Stimulated activated CD8-positive, alpha-beta memory T cell treated with anti-CD3 and anti-CD28 coated beads, Interleukin-7, amount 100 ng/mL, for 24 hours (primary cell): Measurements from ENCODE around the gene LAMTOR1.

Source experiments
- DNase-seq: peaks from one replicate; pipeline ENCODE4 v3.0.0-alpha.2; 2020; ENCODE audit warnings: low read depth

LAMTOR1 gene

DNA sequence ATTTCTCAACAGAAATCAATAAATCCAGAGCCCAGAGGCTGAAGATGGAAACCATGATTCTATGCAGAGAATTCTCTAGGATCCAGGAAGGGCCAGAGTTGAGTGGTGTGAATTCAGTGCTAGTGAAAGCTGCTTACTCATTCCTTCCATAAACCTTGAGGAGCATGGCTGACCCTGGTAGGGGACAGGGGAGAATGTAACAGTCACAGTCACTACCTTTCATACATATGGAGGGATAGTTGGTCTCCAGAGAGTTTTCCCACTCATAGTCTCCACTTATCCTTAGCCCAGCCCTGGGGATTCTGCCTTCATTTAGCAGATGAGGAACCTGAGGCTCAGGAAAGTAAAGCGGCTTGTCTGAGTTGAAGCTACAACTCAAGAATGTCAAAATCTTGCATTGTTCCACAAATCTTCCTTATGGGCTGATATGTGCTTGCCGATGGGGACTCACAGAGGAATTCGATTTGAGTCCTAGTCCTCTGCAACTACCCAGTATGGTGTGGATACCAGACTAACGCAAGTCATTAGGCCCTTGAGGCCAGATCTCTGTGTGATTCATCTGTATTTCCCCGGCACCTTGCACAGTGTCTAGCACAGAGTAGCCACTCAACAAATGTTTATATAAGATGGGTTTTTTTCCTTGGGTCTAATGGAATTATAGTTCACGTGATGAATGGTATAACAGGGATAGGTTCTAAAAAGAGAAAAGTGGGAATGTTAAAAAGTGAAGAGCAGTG lies 13.1 kb upstream of the LAMTOR1 start:
- DNase-seq = no peak

- DNase-seq = no peak
Measured at GRCh38 chr11:72114570-72114969, 11.5 kb upstream of the LAMTOR1 start.

GRCh38 chr11:72112978-72113808 lies 10.1 kb upstream of the LAMTOR1 start:
- DNase-seq = no peak

- DNase-seq = peak; percentile 98
Measured at GRCh38 chr11:72112143-72112977, 9.3 kb upstream of the LAMTOR1 start, which contains the start of gene ANAPC15. Gene ANAPC15 (minus strand): TSS chr11:72112695. CDS start chr11:72111276, 1,419 bp downstream.

- no peak for DNase-seq
Measured at GRCh38 chr11:72111300-72112142, 8.4 kb upstream of the LAMTOR1 start.

DNA sequence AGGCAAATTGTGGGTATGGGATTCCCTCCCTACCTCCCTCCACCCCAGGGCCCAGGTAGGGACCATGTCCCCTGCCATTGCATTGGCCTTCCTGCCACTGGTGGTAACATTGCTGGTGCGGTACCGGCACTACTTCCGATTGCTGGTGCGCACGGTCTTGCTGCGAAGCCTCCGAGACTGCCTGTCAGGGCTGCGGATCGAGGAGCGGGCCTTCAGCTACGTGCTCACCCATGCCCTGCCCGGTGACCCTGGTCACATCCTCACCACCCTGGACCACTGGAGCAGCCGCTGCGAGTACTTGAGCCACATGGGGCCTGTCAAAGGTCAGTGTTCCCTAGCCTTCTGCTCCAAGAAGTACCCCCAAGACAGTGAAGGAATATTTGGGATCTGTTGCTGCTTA lies 2.8 kb upstream of the LAMTOR1 start, which contains the start of gene TOMT:
Gene TOMT, plus strand, starts transcription at position 37 of the 400 bp plus-strand sequence. Its CDS starts 28 bp downstream, at position 65.
- no peak for DNase-seq

DNA sequence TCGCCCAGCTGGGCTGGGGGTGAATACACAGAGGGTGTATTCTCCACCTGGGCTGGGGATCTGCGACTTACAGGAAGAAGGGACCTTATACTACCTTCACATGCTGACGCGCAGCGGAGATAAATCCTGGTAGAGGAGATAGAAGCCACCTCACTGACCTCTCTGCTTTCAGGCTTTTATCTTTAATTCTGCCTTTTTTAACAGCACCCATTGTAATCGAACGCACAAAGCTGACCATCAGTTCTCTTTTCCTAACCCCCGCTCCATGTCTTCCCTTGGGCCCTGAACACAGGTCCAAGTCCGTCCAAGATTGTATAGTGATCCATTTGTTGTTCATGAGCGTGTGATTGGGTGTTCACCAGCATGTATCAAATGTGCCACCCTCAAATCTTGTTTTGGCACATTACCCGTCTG lies 664 bp upstream of the LAMTOR1 start:
- no peak for DNase-seq

DNA sequence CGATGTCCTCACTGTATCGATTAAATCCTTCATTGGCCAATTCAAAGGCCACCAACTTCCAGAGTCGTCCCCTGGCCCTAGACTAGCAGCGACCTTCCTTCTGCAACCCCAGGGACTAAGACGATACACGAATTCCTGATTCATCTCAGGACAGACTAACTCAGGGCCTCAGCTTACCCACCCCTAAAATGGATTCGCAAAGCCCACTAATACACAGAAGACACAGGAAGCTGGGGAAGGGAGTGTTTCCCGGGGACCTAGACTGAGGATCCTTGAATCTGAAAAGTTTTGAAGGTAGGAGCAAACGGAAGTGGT lies 509 bp downstream of the LAMTOR1 start:
- no peak for DNase-seq

GRCh38 chr11:72102162-72102561 lies 935 bp downstream of the LAMTOR1 start:
- no peak for DNase-seq

GRCh38 chr11:72100462-72100861 lies 2.6 kb downstream of the LAMTOR1 start:
- DNase-seq = no peak

DNA sequence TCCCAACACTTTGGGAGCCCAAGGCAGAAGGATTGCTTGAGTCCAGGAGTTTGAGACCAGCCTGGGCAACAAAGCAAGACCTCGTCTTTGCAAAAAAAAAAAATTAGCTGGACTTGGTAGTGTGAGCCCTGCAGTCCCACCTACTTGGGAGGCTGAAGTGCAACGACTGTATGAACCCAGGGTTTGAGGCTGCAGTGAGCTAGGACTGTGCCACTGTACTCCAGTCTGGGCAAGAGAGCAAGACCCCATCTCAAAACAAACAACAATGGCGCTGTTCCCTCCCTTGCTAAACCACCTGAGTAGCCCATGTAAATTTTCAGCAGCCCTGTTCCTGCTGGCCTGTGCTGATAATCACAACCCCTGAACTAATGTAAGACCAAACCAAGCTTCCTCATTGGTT lies 3.1 kb downstream of the LAMTOR1 start:
- DNase-seq = no peak

- no peak for DNase-seq
Measured at GRCh38 chr11:72098741-72099140, 4.4 kb downstream of the LAMTOR1 start.

GRCh38 chr11:72091292-72091691 lies 11.8 kb downstream of the LAMTOR1 start:
- DNase-seq = peak; percentile 45

DNA sequence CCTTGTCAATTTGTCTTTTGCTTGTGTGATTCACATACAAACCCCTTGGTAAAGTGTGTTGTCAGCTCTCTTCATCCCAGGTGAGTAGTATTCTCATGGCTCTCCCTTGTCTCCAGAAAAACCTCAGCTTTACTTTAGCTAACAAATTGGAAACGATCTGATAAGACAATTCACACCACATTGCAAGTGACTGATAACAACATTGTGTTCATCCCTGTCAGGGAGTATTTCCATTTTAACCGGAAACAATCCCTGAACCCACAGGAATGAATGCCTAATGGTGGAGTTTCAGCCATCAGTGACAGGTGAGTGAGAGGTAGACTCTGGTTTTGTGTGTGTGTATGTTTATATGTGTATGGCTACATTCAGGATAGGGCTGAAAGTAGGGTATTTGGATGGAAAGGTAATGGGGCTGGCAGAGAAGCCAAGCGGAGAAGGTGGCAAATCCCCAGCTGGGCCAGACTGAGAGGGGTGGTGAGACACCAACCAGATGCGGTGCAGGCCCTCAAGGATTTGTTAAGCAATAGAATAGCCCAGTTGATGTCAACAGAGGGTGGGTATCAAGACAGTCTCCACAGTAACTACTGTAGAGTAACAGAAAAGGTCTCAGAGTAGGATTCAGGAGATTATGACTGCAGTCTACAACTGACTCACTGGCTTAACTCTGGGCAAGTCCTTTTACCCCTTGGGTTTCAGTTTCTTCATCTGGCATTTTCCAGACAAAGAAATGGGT lies 14.9 kb downstream of the LAMTOR1 start:
- DNase-seq = no peak

DNA sequence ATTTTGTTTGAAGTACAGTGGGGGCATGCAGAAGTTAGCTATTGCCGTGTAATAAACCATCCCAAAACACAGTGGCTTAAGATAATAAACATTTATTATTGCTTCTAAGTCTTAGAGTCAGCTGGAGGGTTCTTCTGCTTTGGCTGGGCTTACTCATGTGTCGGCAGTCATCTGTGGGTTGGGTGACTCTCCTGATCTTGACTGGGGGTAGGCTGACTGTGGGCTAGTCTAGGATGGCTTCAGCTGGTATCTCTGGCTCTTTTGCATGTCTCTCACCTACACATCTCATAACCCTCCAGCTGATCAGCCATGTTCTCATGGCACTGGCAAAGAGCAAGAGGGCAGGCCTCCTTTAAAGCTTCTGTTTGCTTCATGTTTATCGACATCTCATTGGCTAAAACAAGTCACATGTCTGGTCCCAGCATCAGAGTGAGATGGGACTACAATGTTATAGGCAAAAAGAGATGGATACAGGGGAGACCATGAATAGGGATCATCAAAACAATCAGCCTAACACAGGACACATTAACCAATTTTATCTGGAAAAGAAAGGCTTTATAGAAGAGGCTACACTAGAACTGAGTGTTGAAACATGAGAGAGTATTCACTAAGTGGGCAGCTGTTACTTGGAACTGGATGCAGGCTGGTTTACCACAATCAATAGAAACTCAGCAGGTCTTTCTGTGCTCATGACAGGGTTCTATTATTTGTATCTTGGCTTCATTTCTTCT lies 17.3 kb downstream of the LAMTOR1 start:
- DNase-seq = no peak

DNA sequence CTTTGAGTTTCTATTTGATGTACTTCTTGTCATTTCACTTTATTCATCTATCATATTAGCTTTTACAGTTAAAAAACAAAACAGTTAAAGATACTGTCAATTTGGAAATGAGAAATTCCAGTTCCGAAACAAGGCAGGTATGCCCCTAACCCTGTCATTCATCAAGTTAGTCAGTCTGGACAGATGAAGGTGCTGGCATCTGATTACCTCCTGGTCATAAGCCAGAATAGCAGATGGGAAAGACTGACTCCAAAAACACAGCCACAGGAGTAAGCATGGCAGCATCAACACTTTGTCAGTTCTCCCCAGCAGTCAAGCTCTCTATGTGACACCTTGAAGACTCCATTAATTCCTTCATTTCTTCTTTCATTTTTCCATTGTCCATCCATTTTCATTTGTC lies 18.1 kb downstream of the LAMTOR1 start:
- DNase-seq = no peak

- no peak for DNase-seq
Measured at GRCh38 chr11:72084076-72084475, 19.0 kb downstream of the LAMTOR1 start.

- DNase-seq = no peak
Measured at GRCh38 chr11:72083414-72083813, 19.7 kb downstream of the LAMTOR1 start.

DNA sequence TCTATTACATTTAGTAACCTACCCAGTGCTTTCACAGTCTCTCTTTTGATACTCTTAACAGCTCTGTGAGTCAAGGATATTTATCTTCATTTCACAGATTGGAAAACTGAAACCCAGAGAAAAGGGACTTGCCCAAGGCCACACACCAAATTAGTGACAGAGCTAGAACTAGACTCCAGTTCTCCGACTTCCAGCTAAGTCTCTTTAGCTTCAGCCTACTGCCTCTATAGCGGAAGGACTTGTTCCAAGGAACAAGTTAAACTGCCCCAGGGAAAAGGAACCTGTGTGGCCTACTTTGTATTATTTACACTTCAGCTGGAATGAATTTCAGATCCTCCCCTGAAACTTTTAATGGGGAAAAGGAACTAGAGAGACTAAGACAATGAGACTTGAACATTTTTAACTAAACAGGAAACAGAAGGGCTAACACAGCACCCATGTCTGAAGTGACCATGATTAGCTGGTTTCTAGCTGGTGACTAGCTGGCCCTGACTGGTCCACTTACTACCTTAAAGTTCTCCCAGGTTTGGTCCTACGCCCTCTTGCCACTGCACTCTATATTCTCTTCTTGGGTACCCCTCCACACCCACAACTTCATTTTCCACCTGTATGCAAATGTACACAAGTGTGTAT lies 21.2 kb downstream of the LAMTOR1 start:
- no peak for DNase-seq
